Calu3 (cell line): ENCODE results near the gene TMCC1. TPM values are rescaled to one million over a fixed set of nuclear protein-coding genes. Genes with fewer than 3 reads are reported as not detected.
"Not testable (repeated sequence)": the region's sequence is repeated elsewhere in the genome, so short reads cannot be mapped to it uniquely, and the experiment has no call there.

Experiments
- BruUV-seq: library from RNA; stranded (reverse); fragments of 400-500 nt; replicated peaks from 2 replicates; lab custom pipeline; 2021; lab: Mats Ljungman, UMichigan
- CTCF ChIA-PET: fragments of 300-600 bp; sonication (Branson Sonifier 250); formaldehyde crosslinking; loops from one replicate; lab custom pipeline; 2022; ENCODE audit warnings: antibody characterized with exemption; lab: Charles Lee
- DNase-seq: peaks from one replicate; pipeline ENCODE4 v3.0.0; 2022
- H3K27ac Mint-ChIP-seq: one replicate; pipeline ENCODE4 v1.8.0; 2022; ENCODE audit warnings: mixed read lengths; ENCODE audit not compliant: unreplicated experiment
- H3K27me3 Mint-ChIP-seq: one replicate; pipeline ENCODE4 v1.8.0; 2022; ENCODE audit warnings: mixed read lengths; ENCODE audit not compliant: unreplicated experiment
- H3K36me3 Mint-ChIP-seq: one replicate; pipeline ENCODE4 v1.8.0; 2022; ENCODE audit warnings: mild to moderate bottlenecking, moderate library complexity, mixed read lengths; ENCODE audit not compliant: insufficient read depth, unreplicated experiment
- H3K4me1 Mint-ChIP-seq: one replicate; pipeline ENCODE4 v1.8.0; 2022; ENCODE audit warnings: mild to moderate bottlenecking, low read depth, mixed read lengths; ENCODE audit not compliant: unreplicated experiment
- H3K4me3 Mint-ChIP-seq: one replicate; pipeline ENCODE4 v1.8.0; 2022; ENCODE audit warnings: mild to moderate bottlenecking, low read depth, moderate library complexity, mixed read lengths; ENCODE audit not compliant: unreplicated experiment
- H3K9me3 Mint-ChIP-seq: one replicate; pipeline ENCODE4 v1.8.0; 2022; ENCODE audit warnings: low read depth, mixed read lengths; ENCODE audit not compliant: unreplicated experiment
- intact Hi-C: fragments of 100-400 bp; cut with micrococcal nuclease; formaldehyde crosslinking; loops from one replicate; pipeline ENCODE4 v1.10.0; 2022; ENCODE audit not compliant: unreplicated experiment
- total RNA-seq: library from RNA; stranded (reverse); gene quantifications from 2 replicates; pipeline ENCODE4 v1.2.3, GENCODE V29; 2022
- TF ChIP-seq, protein P1 (sequence below): fragments of 200-600 bp; IDR thresholded peaks from one replicate; pipeline ENCODE4 v1.8.0; 2022; ENCODE audit warnings: antibody characterized with exemption; ENCODE audit not compliant: unreplicated experiment

The TMCC1 gene
- total RNA-seq, 1 experiment from 2014 or later, result 57.2 TPM

DNA sequence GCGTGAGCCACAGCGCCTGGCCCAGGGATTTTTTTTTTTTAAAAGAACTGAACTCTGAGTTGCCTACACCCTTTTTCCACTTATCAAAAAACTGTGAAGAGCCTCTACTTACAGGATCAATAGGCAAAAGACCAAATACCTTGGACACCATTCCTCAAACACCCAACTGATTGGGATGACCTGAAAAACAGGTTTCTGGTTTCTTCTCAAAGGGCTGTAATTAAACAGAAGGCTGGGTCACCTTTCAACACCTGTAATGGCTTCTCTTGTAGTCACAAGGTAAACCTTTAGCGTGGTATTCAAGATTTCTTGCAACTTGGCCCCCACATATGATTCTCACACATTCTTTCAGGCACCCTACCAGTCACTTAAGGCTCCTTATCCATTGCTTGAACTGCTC, 248.7 kb downstream of the TMCC1 start:
- DNase-seq, result peak; percentile 34
- Mint-ChIP-seq H3K27me3 (no peaks in the 10 kb centered on the region), H3K9me3 (no peaks in the 10 kb centered on the region), H3K27ac (no peak overlapping the region), H3K36me3 (no peaks in the 10 kb centered on the region), H3K4me1 (peaks cover 28% of the 10 kb centered on the region), H3K4me3 (no peak overlapping the region)
- intact Hi-C loops, result no loop called here
- TF ChIP-seq, protein P1, sequence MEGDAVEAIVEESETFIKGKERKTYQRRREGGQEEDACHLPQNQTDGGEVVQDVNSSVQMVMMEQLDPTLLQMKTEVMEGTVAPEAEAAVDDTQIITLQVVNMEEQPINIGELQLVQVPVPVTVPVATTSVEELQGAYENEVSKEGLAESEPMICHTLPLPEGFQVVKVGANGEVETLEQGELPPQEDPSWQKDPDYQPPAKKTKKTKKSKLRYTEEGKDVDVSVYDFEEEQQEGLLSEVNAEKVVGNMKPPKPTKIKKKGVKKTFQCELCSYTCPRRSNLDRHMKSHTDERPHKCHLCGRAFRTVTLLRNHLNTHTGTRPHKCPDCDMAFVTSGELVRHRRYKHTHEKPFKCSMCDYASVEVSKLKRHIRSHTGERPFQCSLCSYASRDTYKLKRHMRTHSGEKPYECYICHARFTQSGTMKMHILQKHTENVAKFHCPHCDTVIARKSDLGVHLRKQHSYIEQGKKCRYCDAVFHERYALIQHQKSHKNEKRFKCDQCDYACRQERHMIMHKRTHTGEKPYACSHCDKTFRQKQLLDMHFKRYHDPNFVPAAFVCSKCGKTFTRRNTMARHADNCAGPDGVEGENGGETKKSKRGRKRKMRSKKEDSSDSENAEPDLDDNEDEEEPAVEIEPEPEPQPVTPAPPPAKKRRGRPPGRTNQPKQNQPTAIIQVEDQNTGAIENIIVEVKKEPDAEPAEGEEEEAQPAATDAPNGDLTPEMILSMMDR, result no peak
- CTCF ChIA-PET, result no interaction called here
- BruUV-seq, result no TSS peak

GRCh38 chr3:129641567-129642260, 251.8 kb downstream of the TMCC1 start:
- CTCF ChIA-PET, H3K27ac Mint-ChIP-seq, H3K4me3 Mint-ChIP-seq, H3K36me3 Mint-ChIP-seq, DNase-seq, H3K27me3 Mint-ChIP-seq, intact Hi-C loops, H3K9me3 Mint-ChIP-seq, BruUV-seq: not testable (repeated sequence)
- H3K4me1 Mint-ChIP-seq, result peaks cover 27% of the 10 kb centered on the region

- H3K9me3 Mint-ChIP-seq, H3K27me3 Mint-ChIP-seq, DNase-seq, CTCF ChIA-PET, BruUV-seq, H3K4me3 Mint-ChIP-seq, intact Hi-C loops, H3K27ac Mint-ChIP-seq, H3K36me3 Mint-ChIP-seq: not testable (repeated sequence)
- H3K4me1 Mint-ChIP-seq, result peaks cover 27% of the 10 kb centered on the region
Observed at GRCh38 chr3:129640985-129641384, 252.5 kb downstream of the TMCC1 start.

DNA sequence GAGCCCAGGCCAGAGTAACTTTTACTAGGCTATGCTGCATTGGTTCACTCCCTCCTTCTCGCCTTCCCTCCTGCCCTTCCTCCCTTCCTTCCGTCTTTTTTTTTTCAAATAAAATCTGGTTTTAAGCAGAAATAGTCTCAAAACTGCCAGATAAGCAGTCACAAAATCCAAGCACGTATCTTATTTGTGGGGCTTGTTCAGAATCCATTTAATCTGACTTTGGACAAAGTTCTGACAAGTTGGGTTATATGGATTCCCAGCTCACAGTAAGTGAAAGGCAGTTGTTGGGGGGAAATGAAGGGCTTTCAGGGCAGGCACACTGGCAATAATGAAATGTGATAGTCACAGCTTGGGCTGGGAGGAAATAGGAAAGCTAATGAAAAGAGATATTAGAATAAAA, 255.0 kb downstream of the TMCC1 start:
- TF ChIP-seq, protein P1, result no peak
- no TSS peak for BruUV-seq
- Mint-ChIP-seq H3K36me3 (peaks cover 4% of the 10 kb centered on the region), H3K27ac (no peak overlapping the region), H3K27me3 (no peaks in the 10 kb centered on the region), H3K4me1 (peaks cover 25% of the 10 kb centered on the region), H3K9me3 (peaks cover 12% of the 10 kb centered on the region), H3K4me3 (no peak overlapping the region)
- DNase-seq, result no peak
- intact Hi-C loops, result no loop called here
- CTCF ChIA-PET, result interaction anchor here (0.7 kb wide), 1 partner anchor 10 kb away, joined by 3 read pairs; no protein-coding TSS in a partner anchor

- H3K9me3 Mint-ChIP-seq, result peaks cover 12% of the 10 kb centered on the region
- intact Hi-C loops, result no loop called here
- no peak overlapping the region for H3K27ac Mint-ChIP-seq
- peaks cover 4% of the 10 kb centered on the region for H3K36me3 Mint-ChIP-seq
- TF ChIP-seq, protein P1, result no peak
- CTCF ChIA-PET, result no interaction called here
- H3K4me3 Mint-ChIP-seq, result no peak overlapping the region
- BruUV-seq, result no TSS peak
- H3K27me3 Mint-ChIP-seq, result no peaks in the 10 kb centered on the region
- DNase-seq, result no peak
- H3K4me1 Mint-ChIP-seq, result peaks cover 14% of the 10 kb centered on the region
Observed at GRCh38 chr3:129636082-129636481, 257.4 kb downstream of the TMCC1 start.
